GM12892 (cell line): ENCODE results near the gene CLMN. TPM values are rescaled to one million over a fixed set of nuclear protein-coding genes. Genes with fewer than 3 reads are reported as not detected.

Source experiments
- DNase-seq: peaks from one replicate; pipeline ENCODE4 v3.0.0; 2011; ENCODE audit not compliant: insufficient read length
- FAIRE-seq: peaks from 2 replicates; lab custom pipeline; 2011; peaks lifted over from hg19 to GRCh38; lab: Jason Lieb, UNC
- POLR2A ChIP-seq: IDR thresholded peaks from 2 replicates; pipeline ENCODE4 v1.6.1; 2011; ENCODE audit warnings: low read depth, low read length, control low read depth
- POLR2AphosphoS5 ChIP-seq: IDR thresholded peaks from 2 replicates; pipeline ENCODE4 v1.6.1; 2011; ENCODE audit warnings: low read depth, low read length, control low read depth
- TAF1 ChIP-seq: IDR thresholded peaks from 2 replicates; pipeline ENCODE4 v1.6.1; 2011; ENCODE audit warnings: low read depth, mild to moderate bottlenecking, control low read depth, low read length, borderline replicate concordance
- polyA plus RNA-seq: library from polyadenylated mRNA; unstranded; fragments of >200 nt; gene quantifications from one replicate; pipeline ENCODE4 v1.2.1, GENCODE V29; 2012; ENCODE audit warnings: missing spikeins, inconsistent platforms; ENCODE audit not compliant: missing spikeins

Gene CLMN
- polyA plus RNA-seq, result 13.9 TPM

- peak; percentile 63 for DNase-seq
- no peak for TF ChIP-seq POLR2A
- TF ChIP-seq TAF1, result no peak
- TF ChIP-seq POLR2AphosphoS5, result no peak
- FAIRE-seq, result no peak
These were observed at the start of gene CLMN for GRCh38 chr14:95319312-95320077. CLMN (minus strand) TSS chr14:95319908; CDS start chr14:95319792, 116 bp downstream.

DNA sequence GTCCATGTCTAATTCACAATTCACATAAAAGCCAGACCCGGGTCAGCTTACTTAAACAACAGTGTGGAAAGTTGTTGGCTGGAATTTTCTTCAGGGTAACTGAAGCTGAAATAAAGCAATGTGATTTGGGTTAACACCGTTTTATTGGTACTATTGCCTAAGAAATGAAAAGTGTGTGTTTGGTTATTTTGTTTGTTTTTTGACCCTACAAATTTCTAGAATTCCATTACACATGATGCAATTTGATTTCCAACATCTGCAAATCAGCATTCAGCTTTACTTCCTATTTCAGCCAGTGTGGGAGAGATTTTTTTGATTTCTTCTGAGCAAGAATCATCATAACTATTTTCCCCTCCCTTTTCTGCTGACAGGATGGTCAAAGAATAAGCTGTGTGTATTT is 45.7 kb upstream of the CLMN start:
- no peak for FAIRE-seq
- TF ChIP-seq POLR2A, result no peak
- no peak for TF ChIP-seq POLR2AphosphoS5
- TF ChIP-seq TAF1, result no peak
- no peak for DNase-seq

DNA sequence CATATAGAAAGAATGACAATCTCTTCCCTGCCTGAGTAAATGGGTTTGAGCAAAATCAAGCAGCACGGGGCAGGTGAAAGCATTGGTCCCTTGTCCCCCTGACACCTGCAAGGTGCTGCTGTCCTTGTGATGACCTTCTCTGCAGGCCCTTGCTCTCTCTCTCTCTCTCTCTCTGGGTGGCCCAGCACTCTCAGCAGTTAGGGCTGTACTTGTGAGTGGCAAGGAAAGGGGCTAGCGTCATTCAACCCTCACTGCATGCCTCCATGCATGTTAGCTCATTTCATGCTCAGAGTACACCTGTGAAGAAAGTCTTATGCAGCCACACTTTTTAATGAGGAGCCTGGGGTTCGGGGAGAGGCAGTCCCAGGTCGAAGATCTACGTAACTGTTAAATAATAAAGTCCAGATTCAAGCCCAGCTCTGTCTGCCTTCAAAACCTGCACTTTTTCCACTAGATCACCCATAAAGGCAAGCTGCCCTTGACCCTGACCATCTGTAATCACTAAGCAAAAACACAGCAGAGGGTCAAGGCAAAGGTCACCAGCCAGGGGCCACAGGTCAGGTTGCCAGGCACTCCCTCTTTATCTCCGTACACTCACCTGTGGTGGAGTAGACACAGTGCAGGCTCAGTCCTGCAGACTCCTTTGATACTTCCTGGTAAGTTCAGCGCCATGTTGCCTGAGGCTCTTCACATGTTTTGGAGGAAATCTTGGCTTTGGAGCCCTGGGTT is 44.9 kb upstream of the CLMN start:
- no peak for DNase-seq
- FAIRE-seq, result no peak

GRCh38 chr14:95363468-95363954 is 43.8 kb upstream of the CLMN start:
- TF ChIP-seq TAF1, result no peak
- no peak for TF ChIP-seq POLR2A
- no peak for TF ChIP-seq POLR2AphosphoS5
- no peak for DNase-seq
- FAIRE-seq, result no peak

More for the DNA sequence above, 44.9 kb upstream of the CLMN start:
- TF ChIP-seq TAF1 (no peak), POLR2A (no peak), POLR2AphosphoS5 (no peak)

GRCh38 chr14:95362138-95362494 is 42.4 kb upstream of the CLMN start:
- DNase-seq, result no peak
- TF ChIP-seq TAF1 (no peak), POLR2A (no peak), POLR2AphosphoS5 (no peak)
- no peak for FAIRE-seq

GRCh38 chr14:95361373-95362137 is 41.8 kb upstream of the CLMN start:
- peak; percentile 78 for FAIRE-seq
- TF ChIP-seq TAF1, result no peak
- TF ChIP-seq POLR2A, result no peak
- no peak for TF ChIP-seq POLR2AphosphoS5
- DNase-seq, result peak; percentile 63

GRCh38 chr14:95360828-95361227 is 41.1 kb upstream of the CLMN start:
- no peak for TF ChIP-seq POLR2AphosphoS5
- TF ChIP-seq POLR2A, result no peak
- TF ChIP-seq TAF1, result no peak
- no peak for FAIRE-seq
- DNase-seq, result no peak

- TF ChIP-seq POLR2AphosphoS5 (no peak), POLR2A (no peak), TAF1 (no peak)
- no peak for DNase-seq
- FAIRE-seq, result no peak
These were observed 40.5 kb upstream of the CLMN start for GRCh38 chr14:95359994-95360826.

GRCh38 chr14:95356245-95356869 is 36.6 kb upstream of the CLMN start:
- DNase-seq, result no peak
- TF ChIP-seq POLR2AphosphoS5 (no peak), POLR2A (no peak), TAF1 (no peak)
- FAIRE-seq, result no peak

DNA sequence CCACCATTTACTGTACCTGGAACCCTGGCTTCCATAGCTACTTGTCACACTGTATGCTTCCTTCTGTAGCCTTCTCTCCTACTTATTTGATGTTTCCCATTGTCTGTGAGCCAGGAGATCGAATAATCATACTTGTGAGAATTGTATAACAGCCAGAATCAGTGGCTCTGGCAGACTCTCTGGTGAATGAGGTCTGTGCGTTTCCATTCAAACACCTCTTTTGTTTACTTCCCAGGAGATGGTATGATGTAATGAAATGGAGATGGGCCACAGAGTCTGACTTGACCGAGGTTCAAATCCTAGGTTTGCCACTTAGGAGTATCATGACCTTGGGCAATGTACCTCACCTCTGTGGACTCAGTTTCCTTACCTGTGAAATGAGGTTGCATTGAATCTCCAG is 35.7 kb upstream of the CLMN start:
- FAIRE-seq (no peak), DNase-seq (no peak)
- TF ChIP-seq POLR2AphosphoS5, result no peak
- TF ChIP-seq POLR2A, result no peak
- TF ChIP-seq TAF1, result no peak
